Loucy (cell line): Measurements from ENCODE around the gene NDUFB10.

Experiments used
- H2AFZ ChIP-seq: fragments of 200-600 bp; sonication (generic); 2 replicates; pipeline ENCODE4 v1.6.0; 2016; ENCODE audit warnings: antibody characterized with exemption, mild to moderate bottlenecking, low read length, moderate library complexity
- H3F3A ChIP-seq: fragments of 200-600 bp; 2 replicates; pipeline ENCODE4 v1.6.0; 2016; ENCODE audit warnings: antibody characterized with exemption, low read depth, mild to moderate bottlenecking
- H3K27me3 ChIP-seq: fragments of 200-600 bp; sonication (generic); 2 replicates; pipeline ENCODE4 v1.6.1; 2014; ENCODE audit warnings: low read length, mild to moderate bottlenecking; ENCODE audit not compliant: insufficient read depth, poor library complexity, severe bottlenecking
- H3K36me3 ChIP-seq: fragments of 200-600 bp; sonication (generic); 2 replicates; pipeline ENCODE4 v1.6.1; 2016; ENCODE audit warnings: low read length; ENCODE audit not compliant: insufficient read depth
- H3K4me1 ChIP-seq: fragments of 200-600 bp; sonication (generic); 2 replicates; pipeline ENCODE4 v1.5.1; 2014; ENCODE audit warnings: low read length, mild to moderate bottlenecking; ENCODE audit not compliant: insufficient read depth, poor library complexity, severe bottlenecking
- H3K4me2 ChIP-seq: fragments of 200-600 bp; sonication (generic); 2 replicates; pipeline ENCODE4 v1.6.0; 2014; ENCODE audit warnings: antibody characterized with exemption, low read length, low read depth, mild to moderate bottlenecking; ENCODE audit not compliant: poor library complexity, severe bottlenecking
- H3K4me3 ChIP-seq: fragments of 200-600 bp; sonication (generic); 2 replicates; pipeline ENCODE4 v1.5.1; 2014; ENCODE audit warnings: low read length, mild to moderate bottlenecking, mixed read lengths; ENCODE audit not compliant: poor library complexity, severe bottlenecking
- H3K79me2 ChIP-seq: fragments of 200-600 bp; sonication (generic); 2 replicates; pipeline ENCODE4 v1.6.1; 2014; ENCODE audit warnings: low read length; ENCODE audit not compliant: insufficient read depth
- H3K9ac ChIP-seq: fragments of 200-600 bp; sonication (generic); 2 replicates; pipeline ENCODE4 v1.6.0; 2014; ENCODE audit warnings: mild to moderate bottlenecking, low read depth, low read length, moderate library complexity; ENCODE audit not compliant: poor library complexity, severe bottlenecking
- H3K9me2 ChIP-seq: fragments of 200-600 bp; sonication (generic); replicated peaks from 2 replicates; pipeline ENCODE4 v1.6.1; 2016; ENCODE audit warnings: low read depth, low read length, mixed read lengths
- H3K9me3 ChIP-seq: fragments of 200-600 bp; sonication (generic); 2 replicates; pipeline ENCODE4 v1.6.1; 2014; ENCODE audit warnings: mild to moderate bottlenecking, antibody characterized with exemption, low read length, low read depth; ENCODE audit not compliant: insufficient read depth
- H4K20me1 ChIP-seq: fragments of 200-600 bp; sonication (generic); 2 replicates; pipeline ENCODE4 v1.6.0; 2014; ENCODE audit warnings: antibody characterized with exemption, low read length, mild to moderate bottlenecking; ENCODE audit not compliant: insufficient read depth, poor library complexity, severe bottlenecking
- CTCF ChIP-seq: fragments of 200-600 bp; sonication (generic); conservative IDR thresholded peaks from 2 replicates; pipeline ENCODE4 v1.5.1; 2014; ENCODE audit warnings: mild to moderate bottlenecking, antibody characterized with exemption, low read length
- EZH2phosphoT487 ChIP-seq: fragments of 200-600 bp; IDR thresholded peaks from 2 replicates; pipeline ENCODE4 v1.6.1; 2018; ENCODE audit warnings: antibody characterized with exemption, mild to moderate bottlenecking, moderate library complexity, borderline replicate concordance

The NDUFB10 gene

GRCh38 chr16:1984347-1985225 is 25.2 kb downstream of the NDUFB10 start:
- Histone ChIP-seq H3K9ac (peak overlapping the region; percentile 88), H2AFZ (peak overlapping the region; percentile 60; the same call in 1 of the 2 replicates), H3K9me2 (no peaks in the 10 kb centered on the region), H3K36me3 (no peaks in the 10 kb centered on the region; the same call in 1 of the 2 replicates), H3K4me1 (no peaks in the 10 kb centered on the region), H3F3A (no peaks in the 10 kb centered on the region), H3K4me3 (peak overlapping the region; percentile 87), H3K79me2 (peaks cover 21% of the 10 kb centered on the region), H4K20me1 (no peaks in the 10 kb centered on the region), H3K27me3 (no peaks in the 10 kb centered on the region), H3K4me2 (peak overlapping the region; percentile 89), H3K9me3 (no peaks in the 10 kb centered on the region)
- TF ChIP-seq EZH2phosphoT487: no peak
- TF ChIP-seq CTCF: no peak

GRCh38 chr16:1985466-1986150 is 26.3 kb downstream of the NDUFB10 start:
- no peaks in the 10 kb centered on the region for H3K9me3 ChIP-seq
- H3K79me2 ChIP-seq: peaks cover 21% of the 10 kb centered on the region
- H3K9ac ChIP-seq: peak overlapping the region; percentile 88
- H4K20me1 ChIP-seq: no peaks in the 10 kb centered on the region
- H3K4me3 ChIP-seq: peak overlapping the region; percentile 87
- H3K4me2 ChIP-seq: peak overlapping the region; percentile 89
- H3K9me2 ChIP-seq: no peaks in the 10 kb centered on the region
- TF ChIP-seq EZH2phosphoT487: no peak
- no peaks in the 10 kb centered on the region for H3F3A ChIP-seq
- no peaks in the 10 kb centered on the region for H3K4me1 ChIP-seq
- no peaks in the 10 kb centered on the region for H3K27me3 ChIP-seq
- no peaks in the 10 kb centered on the region; the same call in 1 of the 2 replicates for H3K36me3 ChIP-seq
- no peak overlapping the region for H2AFZ ChIP-seq

GRCh38 chr16:1987198-1987597 is 27.9 kb downstream of the NDUFB10 start:
- Histone ChIP-seq H4K20me1 (no peaks in the 10 kb centered on the region), H3K4me2 (no peak overlapping the region), H3K79me2 (peaks cover 21% of the 10 kb centered on the region), H3K9me2 (no peaks in the 10 kb centered on the region), H3K9ac (no peak overlapping the region), H3F3A (no peaks in the 10 kb centered on the region), H3K9me3 (no peaks in the 10 kb centered on the region), H2AFZ (no peak overlapping the region), H3K36me3 (no peaks in the 10 kb centered on the region; the same call in 1 of the 2 replicates), H3K27me3 (no peaks in the 10 kb centered on the region), H3K4me3 (no peak overlapping the region), H3K4me1 (no peaks in the 10 kb centered on the region)
- TF ChIP-seq CTCF: no peak
- no peak for TF ChIP-seq EZH2phosphoT487
